WERI-Rb-1 (cell line): ENCODE results near the gene MANBA.

ENCODE experiments used
- DNase-seq: peaks from one replicate; pipeline ENCODE4 v3.0.0-alpha.2; 2020
- H3K27ac ChIP-seq: fragments of 250-450 bp; sonication (Bioruptor Pico); 2 replicates; pipeline ENCODE4 v1.5.1; 2020; ENCODE audit warnings: mild to moderate bottlenecking, moderate library complexity
- H3K27me3 ChIP-seq: fragments of 250-450 bp; sonication (Bioruptor Pico); 2 replicates; pipeline ENCODE4 v1.5.1; 2021; ENCODE audit warnings: mild to moderate bottlenecking, low read depth, moderate library complexity; ENCODE audit not compliant: insufficient read depth, severe bottlenecking
- H3K36me3 ChIP-seq: fragments of 250-450 bp; sonication (Bioruptor Pico); 2 replicates; pipeline ENCODE4 v1.5.1; 2020; ENCODE audit warnings: mild to moderate bottlenecking, moderate library complexity
- H3K4me3 ChIP-seq: 2 replicates; pipeline ENCODE4 v1.5.1; 2011; ENCODE audit warnings: low read depth, mild to moderate bottlenecking, control low read depth, low read length
- H3K9me3 ChIP-seq: fragments of 250-450 bp; sonication (Bioruptor Pico); 2 replicates; pipeline ENCODE4 v1.5.1; 2021; ENCODE audit warnings: mild to moderate bottlenecking, moderate library complexity; ENCODE audit not compliant: severe bottlenecking
- TF ChIP-seq, protein P1 (sequence below): IDR thresholded peaks from 2 replicates; pipeline ENCODE4 v1.5.1; 2011; ENCODE audit warnings: low read depth, mild to moderate bottlenecking, control low read depth, inconsistent platforms, low read length

The MANBA gene

DNA sequence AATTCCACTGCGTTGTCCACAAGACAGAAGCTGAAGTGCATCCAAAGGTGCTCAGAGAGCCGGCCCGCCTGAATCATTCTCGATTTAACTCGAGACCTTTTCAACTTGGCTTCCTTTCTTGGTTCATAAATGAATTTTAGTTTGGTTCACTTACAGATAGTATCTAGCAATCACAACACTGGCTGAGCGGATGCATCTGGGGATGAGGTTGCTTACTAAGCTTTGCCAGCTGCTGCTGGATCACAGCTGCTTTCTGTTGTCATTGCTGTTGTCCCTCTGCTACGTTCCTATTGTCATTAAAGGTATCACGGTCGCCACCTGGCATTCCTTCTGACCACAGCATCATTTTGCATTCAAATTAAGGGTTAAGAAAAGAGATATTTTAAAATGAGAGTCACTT lies 144.1 kb downstream of the MANBA start:
- DNase-seq = no peak
- H3K27ac ChIP-seq = no peak overlapping the region

GRCh38 chr4:102614801-102615200 lies 146.0 kb downstream of the MANBA start:
- DNase-seq = no peak
- Histone ChIP-seq H3K36me3 (peaks cover 20% of the 10 kb centered on the region), H3K27me3 (no peaks in the 10 kb centered on the region), H3K4me3 (no peak overlapping the region), H3K27ac (no peak overlapping the region), H3K9me3 (no peaks in the 10 kb centered on the region)
- TF ChIP-seq, protein P1, sequence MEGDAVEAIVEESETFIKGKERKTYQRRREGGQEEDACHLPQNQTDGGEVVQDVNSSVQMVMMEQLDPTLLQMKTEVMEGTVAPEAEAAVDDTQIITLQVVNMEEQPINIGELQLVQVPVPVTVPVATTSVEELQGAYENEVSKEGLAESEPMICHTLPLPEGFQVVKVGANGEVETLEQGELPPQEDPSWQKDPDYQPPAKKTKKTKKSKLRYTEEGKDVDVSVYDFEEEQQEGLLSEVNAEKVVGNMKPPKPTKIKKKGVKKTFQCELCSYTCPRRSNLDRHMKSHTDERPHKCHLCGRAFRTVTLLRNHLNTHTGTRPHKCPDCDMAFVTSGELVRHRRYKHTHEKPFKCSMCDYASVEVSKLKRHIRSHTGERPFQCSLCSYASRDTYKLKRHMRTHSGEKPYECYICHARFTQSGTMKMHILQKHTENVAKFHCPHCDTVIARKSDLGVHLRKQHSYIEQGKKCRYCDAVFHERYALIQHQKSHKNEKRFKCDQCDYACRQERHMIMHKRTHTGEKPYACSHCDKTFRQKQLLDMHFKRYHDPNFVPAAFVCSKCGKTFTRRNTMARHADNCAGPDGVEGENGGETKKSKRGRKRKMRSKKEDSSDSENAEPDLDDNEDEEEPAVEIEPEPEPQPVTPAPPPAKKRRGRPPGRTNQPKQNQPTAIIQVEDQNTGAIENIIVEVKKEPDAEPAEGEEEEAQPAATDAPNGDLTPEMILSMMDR = no peak

More for the DNA sequence above, 144.1 kb downstream of the MANBA start:
- Histone ChIP-seq H3K27me3 (no peaks in the 10 kb centered on the region), H3K4me3 (no peak overlapping the region), H3K36me3 (peaks cover 14% of the 10 kb centered on the region), H3K9me3 (no peaks in the 10 kb centered on the region)
- TF ChIP-seq, protein P1 = no peak

- TF ChIP-seq, protein P1 = no peak
- H3K27me3 ChIP-seq = no peaks in the 10 kb centered on the region
- H3K27ac ChIP-seq = no peak overlapping the region
- peaks cover 20% of the 10 kb centered on the region for H3K36me3 ChIP-seq
- H3K9me3 ChIP-seq = no peaks in the 10 kb centered on the region
- H3K4me3 ChIP-seq = no peak overlapping the region
- no peak for DNase-seq
These were observed 147.9 kb downstream of the MANBA start for GRCh38 chr4:102612824-102613366.

DNA sequence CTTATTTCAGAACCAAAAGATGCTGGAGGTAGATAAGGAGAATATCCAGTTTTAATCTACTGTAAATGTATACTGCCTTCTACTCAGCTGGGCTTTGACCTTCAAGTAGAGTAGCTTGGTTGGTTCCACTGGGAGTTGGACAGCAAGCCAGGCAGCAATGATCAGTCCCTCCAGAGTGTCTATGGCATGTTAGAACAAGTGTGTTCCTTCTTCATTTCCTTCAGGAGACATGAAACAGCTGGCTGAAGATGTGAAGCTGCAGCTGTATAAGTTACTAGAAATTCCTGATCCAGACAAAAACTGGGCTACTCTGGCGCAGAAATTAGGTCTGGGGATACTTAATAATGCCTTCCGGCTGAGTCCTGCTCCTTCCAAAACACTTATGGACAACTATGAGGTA lies 148.6 kb downstream of the MANBA start:
- Histone ChIP-seq H3K27me3 (no peaks in the 10 kb centered on the region), H3K36me3 (peaks cover 20% of the 10 kb centered on the region), H3K4me3 (no peak overlapping the region), H3K27ac (no peak overlapping the region), H3K9me3 (no peaks in the 10 kb centered on the region)
- TF ChIP-seq, protein P1 = no peak
- DNase-seq = no peak

DNA sequence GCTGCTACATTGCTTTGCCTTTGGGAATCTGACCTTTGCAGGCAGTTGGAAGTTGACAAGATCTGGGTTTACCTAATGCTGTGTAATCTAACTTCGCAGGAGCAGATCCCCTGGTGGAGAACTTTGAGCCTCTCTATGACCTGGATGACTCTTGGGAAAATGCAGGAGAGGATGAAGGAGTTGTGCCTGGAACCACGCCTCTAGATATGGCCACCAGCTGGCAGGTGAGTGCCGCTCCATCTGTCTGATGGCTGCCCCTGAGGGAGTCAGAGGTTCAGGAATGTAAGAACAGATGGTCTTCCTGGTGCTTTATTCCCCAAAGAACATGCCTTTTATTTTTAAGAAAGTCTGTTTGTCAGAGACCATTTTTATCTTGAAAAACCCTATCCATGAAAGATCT lies 150.3 kb downstream of the MANBA start:
- Histone ChIP-seq H3K4me3 (no peak overlapping the region), H3K9me3 (no peaks in the 10 kb centered on the region), H3K36me3 (peaks cover 20% of the 10 kb centered on the region), H3K27me3 (no peaks in the 10 kb centered on the region), H3K27ac (0 out of 2 replicates have a peak overlapping the region, but pooled peaks have one; percentile 10)
- TF ChIP-seq, protein P1 = 0 out of 2 replicates have a peak, but pooled peaks have one; percentile 26
- peak; percentile 88 for DNase-seq

- Histone ChIP-seq H3K27ac (no peak overlapping the region), H3K4me3 (no peak overlapping the region), H3K27me3 (no peaks in the 10 kb centered on the region), H3K36me3 (peaks cover 20% of the 10 kb centered on the region), H3K9me3 (no peaks in the 10 kb centered on the region)
- DNase-seq = no peak
- TF ChIP-seq, protein P1 = peak; percentile 49
These were observed 150.8 kb downstream of the MANBA start for GRCh38 chr4:102610007-102610406.
